Chondrocyte (in vitro differentiated cells): ENCODE results near the gene PACS2. TPM values are rescaled to one million over a fixed set of nuclear protein-coding genes. Genes with fewer than 3 reads are reported as not detected.

Experiments
- DNase-seq: peaks from one replicate; pipeline ENCODE4 v3.0.0; 2021; ENCODE audit warnings: mixed read lengths, low spot score
- H3K27ac Mint-ChIP-seq: one replicate; pipeline ENCODE4 v1.8.0; 2021; ENCODE audit warnings: mild to moderate bottlenecking, moderate library complexity, mixed read lengths; ENCODE audit not compliant: unreplicated experiment
- H3K27me3 Mint-ChIP-seq: 2 replicates; pipeline ENCODE4 v1.8.0; 2021; ENCODE audit warnings: low read depth, mixed read lengths
- H3K36me3 Mint-ChIP-seq: 2 replicates; pipeline ENCODE4 v1.8.0; 2021; ENCODE audit warnings: low read depth, mixed read lengths
- H3K4me1 Mint-ChIP-seq: 2 replicates; pipeline ENCODE4 v1.8.0; 2021; ENCODE audit warnings: low read depth, mild to moderate bottlenecking, mixed read lengths
- H3K4me3 Mint-ChIP-seq: one replicate; pipeline ENCODE4 v1.8.0; 2021; ENCODE audit warnings: mild to moderate bottlenecking, moderate library complexity, mixed read lengths; ENCODE audit not compliant: unreplicated experiment
- H3K9me3 Mint-ChIP-seq: 2 replicates; pipeline ENCODE4 v1.8.0; 2021; ENCODE audit warnings: low read depth, mixed read lengths
- total RNA-seq: library from RNA; stranded (reverse); gene quantifications from 3 replicates; pipeline ENCODE4 v1.2.1, GENCODE V29; 2021
- TF ChIP-seq, protein P1 (sequence below): fragments of 200-600 bp; sonication (generic); IDR thresholded peaks from 2 replicates; pipeline ENCODE4 v1.5.0; 2021; ENCODE audit warnings: antibody characterized with exemption, mild to moderate bottlenecking, moderate library complexity

The PACS2 gene
- total RNA-seq, 1 donor from 2014 or later, result 82.6 TPM

DNA sequence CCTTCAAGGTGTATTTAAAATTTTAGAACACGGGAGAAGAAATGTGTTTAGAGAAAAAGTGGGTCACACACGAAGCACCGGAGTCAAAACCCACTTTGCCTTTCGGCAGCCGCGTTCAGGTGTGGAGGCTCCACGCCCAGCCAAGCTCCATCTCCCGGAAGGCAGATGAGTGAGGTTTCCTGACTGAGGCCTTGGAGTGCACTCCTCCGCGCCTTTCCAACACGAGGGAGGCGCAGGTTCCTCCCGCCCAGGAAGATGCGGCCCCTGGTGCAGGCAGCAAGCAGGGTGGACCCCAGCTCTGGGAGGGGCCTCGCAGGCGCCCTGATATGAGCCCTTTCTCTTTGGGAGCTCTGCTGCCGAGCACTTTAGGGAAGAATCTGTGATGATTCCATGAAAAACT lies 127.6 kb downstream of the PACS2 start:
- no peak for DNase-seq

DNA sequence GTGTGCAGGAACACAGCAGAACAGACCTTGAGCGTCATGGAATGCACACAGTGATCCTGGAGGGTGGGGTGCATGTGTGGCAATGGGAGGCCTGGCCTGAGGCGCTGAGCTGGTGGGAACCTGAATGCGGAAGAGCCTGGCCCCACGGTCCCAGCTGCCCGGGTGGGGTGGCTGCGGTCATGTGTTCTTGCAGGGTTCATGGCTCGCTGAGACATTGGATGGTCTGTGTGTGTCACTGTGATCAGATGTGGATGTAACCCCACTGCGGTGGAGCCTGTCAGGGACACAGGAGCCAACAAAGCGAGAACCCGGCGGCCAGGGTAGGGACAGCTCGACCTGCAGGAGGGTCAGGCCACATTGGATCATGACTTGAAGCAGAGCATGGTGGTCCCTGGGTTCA lies 128.3 kb downstream of the PACS2 start:
- DNase-seq, result no peak
- peaks cover 3% of the 10 kb centered on the region for H3K36me3 Mint-ChIP-seq
- TF ChIP-seq, protein P1, sequence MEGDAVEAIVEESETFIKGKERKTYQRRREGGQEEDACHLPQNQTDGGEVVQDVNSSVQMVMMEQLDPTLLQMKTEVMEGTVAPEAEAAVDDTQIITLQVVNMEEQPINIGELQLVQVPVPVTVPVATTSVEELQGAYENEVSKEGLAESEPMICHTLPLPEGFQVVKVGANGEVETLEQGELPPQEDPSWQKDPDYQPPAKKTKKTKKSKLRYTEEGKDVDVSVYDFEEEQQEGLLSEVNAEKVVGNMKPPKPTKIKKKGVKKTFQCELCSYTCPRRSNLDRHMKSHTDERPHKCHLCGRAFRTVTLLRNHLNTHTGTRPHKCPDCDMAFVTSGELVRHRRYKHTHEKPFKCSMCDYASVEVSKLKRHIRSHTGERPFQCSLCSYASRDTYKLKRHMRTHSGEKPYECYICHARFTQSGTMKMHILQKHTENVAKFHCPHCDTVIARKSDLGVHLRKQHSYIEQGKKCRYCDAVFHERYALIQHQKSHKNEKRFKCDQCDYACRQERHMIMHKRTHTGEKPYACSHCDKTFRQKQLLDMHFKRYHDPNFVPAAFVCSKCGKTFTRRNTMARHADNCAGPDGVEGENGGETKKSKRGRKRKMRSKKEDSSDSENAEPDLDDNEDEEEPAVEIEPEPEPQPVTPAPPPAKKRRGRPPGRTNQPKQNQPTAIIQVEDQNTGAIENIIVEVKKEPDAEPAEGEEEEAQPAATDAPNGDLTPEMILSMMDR, result no peak
- no peak overlapping the region for H3K4me3 Mint-ChIP-seq
- H3K4me1 Mint-ChIP-seq, result no peaks in the 10 kb centered on the region
- H3K27ac Mint-ChIP-seq, result no peak overlapping the region
- H3K27me3 Mint-ChIP-seq, result no peaks in the 10 kb centered on the region
- no peaks in the 10 kb centered on the region for H3K9me3 Mint-ChIP-seq

More for the DNA sequence above, 127.6 kb downstream of the PACS2 start:
- H3K27me3 Mint-ChIP-seq, result no peaks in the 10 kb centered on the region
- no peak overlapping the region for H3K4me3 Mint-ChIP-seq
- H3K9me3 Mint-ChIP-seq, result no peaks in the 10 kb centered on the region
- H3K36me3 Mint-ChIP-seq, result peaks cover 3% of the 10 kb centered on the region
- TF ChIP-seq, protein P1, result no peak
- no peak overlapping the region for H3K27ac Mint-ChIP-seq
- no peaks in the 10 kb centered on the region for H3K4me1 Mint-ChIP-seq

DNA sequence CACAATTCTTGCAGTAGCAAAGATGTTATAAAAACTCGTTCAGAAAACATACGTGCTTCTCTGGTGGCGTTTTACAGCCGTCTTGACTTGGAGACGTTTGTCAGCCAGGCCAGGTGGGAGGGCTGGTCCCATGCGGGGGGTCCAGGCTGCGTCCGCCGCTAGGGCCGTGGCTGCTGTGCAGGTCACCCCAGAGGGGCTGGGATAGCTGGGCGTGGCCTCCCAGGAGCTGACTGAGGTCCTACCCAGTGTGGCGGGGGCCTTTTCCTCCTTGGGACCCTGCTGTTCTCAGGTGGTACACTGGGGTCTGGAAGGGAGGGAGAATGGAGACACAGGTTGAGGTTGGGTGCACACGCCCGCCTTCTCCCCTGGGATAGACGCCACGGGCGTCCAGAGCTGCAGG lies 130.3 kb downstream of the PACS2 start:
- no peaks in the 10 kb centered on the region for H3K4me1 Mint-ChIP-seq
- H3K9me3 Mint-ChIP-seq, result no peaks in the 10 kb centered on the region
- TF ChIP-seq, protein P1, result no peak
- H3K27me3 Mint-ChIP-seq, result no peaks in the 10 kb centered on the region
- H3K36me3 Mint-ChIP-seq, result peaks cover 3% of the 10 kb centered on the region
- no peak overlapping the region for H3K4me3 Mint-ChIP-seq
- DNase-seq, result no peak
- no peak overlapping the region for H3K27ac Mint-ChIP-seq

DNA sequence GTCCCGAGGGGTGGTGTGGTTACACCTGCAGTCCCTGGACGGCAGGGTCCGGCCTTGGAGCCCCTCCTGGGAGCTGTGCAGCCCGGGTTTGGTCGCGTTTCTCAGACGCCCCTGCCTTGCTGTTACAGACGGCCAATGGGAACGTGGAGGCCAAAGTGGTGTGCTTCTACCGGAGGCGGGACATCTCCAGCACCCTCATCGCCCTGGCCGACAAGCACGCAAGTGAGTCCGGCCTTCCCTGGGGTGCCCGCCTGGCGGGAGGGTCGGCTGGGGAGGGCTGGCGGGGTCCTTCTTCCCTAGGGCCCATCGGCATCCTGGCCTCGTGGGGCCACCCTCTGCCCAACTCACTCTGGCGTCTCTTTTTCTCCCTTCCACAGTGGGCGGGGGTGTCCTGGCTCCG lies 130.7 kb downstream of the PACS2 start:
- Mint-ChIP-seq H3K4me3 (no peak overlapping the region), H3K36me3 (peaks cover 4% of the 10 kb centered on the region), H3K4me1 (no peaks in the 10 kb centered on the region), H3K27ac (no peak overlapping the region), H3K27me3 (no peaks in the 10 kb centered on the region), H3K9me3 (no peaks in the 10 kb centered on the region)
- no peak for DNase-seq
- TF ChIP-seq, protein P1, result no peak

DNA sequence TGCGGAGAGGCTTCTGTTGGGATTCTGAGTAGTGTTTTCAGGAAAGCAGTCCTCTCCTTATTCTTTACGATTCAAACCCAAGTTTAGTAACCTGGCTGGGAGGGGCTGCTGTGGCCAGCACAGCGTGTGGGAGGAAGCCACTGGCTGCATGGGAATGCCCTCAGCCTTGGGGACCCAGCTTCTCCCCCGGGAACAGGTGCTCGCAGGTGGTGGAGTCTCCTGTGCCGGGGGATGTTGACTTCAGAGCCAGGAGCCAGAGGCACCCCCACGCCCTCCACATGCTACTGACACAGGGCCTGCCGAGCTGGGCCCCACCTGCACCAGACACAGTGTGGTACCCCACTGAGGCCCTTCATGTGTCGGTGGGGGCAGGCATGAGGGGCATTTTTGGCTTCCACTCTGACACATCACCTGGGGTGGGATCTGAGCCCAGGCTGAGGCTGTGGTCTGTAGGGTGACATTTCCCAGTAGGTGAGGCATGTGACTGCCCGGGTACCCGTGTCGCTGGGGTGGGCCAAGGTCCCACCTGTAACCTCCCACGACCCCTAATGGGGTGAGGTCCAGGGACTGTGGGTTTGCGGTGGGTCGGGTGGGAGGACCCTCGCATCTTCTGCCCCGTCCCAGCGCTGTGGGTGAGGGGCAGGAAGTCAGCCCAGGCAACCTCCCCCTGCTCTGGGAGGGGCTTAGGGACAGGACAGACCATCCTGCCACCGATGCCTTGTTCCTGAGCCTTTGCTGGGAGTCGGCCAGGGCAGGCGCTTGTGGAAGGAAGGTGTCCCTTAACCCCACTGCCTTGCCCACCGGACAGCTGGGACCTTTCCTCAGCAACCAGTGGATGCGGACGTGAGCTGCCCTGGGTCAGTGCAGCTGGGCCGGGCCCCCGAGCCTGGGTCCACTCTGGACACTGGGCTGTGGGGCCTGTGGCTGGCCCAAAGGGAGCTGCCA lies 131.6 kb downstream of the PACS2 start:
- Mint-ChIP-seq H3K4me3 (no peak overlapping the region), H3K4me1 (no peaks in the 10 kb centered on the region), H3K27me3 (no peaks in the 10 kb centered on the region), H3K9me3 (no peaks in the 10 kb centered on the region), H3K36me3 (peaks cover 5% of the 10 kb centered on the region), H3K27ac (no peak overlapping the region)
- TF ChIP-seq, protein P1, result no peak
- no peak for DNase-seq
